Keratinocyte (primary cell): Measurements from ENCODE around the gene MYBPC2. TPM values are rescaled to one million over a fixed set of nuclear protein-coding genes. Genes with fewer than 3 reads are reported as not detected.

Experiments
- DNase-seq: peaks from one replicate; pipeline ENCODE4 v3.0.0-alpha.2; 2011; ENCODE audit warnings: low read depth, missing footprints, low spot score
- FAIRE-seq: peaks from 2 replicates; lab custom pipeline; 2011; peaks lifted over from hg19 to GRCh38; lab: Jason Lieb, UNC
- H2AFZ ChIP-seq: 2 replicates; pipeline ENCODE4 v1.6.0; 2012; ENCODE audit warnings: low read length, control low read depth, inconsistent platforms; ENCODE audit not compliant: control insufficient read depth
- H3K27ac ChIP-seq: 2 replicates; pipeline ENCODE4 v1.5.1; 2011; ENCODE audit warnings: low read length; ENCODE audit not compliant: control insufficient read depth, insufficient read depth
- H3K27me3 ChIP-seq: 3 replicates; pipeline ENCODE4 v1.6.0; 2011; ENCODE audit warnings: low read length; ENCODE audit not compliant: control insufficient read depth, insufficient read depth; ENCODE audit errors: extremely low read depth
- H3K36me3 ChIP-seq, 2 experiments: 2 replicates in 1 of 2; 3 replicates in 1 of 2; pipeline ENCODE4 v1.5.1; 2011; ENCODE audit warnings: low read length in 2 of 2, mild to moderate bottlenecking in 1 of 2; ENCODE audit not compliant: control insufficient read depth in 2 of 2, insufficient read depth in 2 of 2; ENCODE audit errors: extremely low read depth in 1 of 2
- H3K4me1 ChIP-seq: 3 replicates; pipeline ENCODE4 v1.5.1; 2011; ENCODE audit warnings: low read length; ENCODE audit not compliant: control insufficient read depth, insufficient read depth; ENCODE audit errors: extremely low read depth
- H3K4me2 ChIP-seq: 3 replicates; pipeline ENCODE4 v1.6.0; 2011; ENCODE audit warnings: low read depth, low read length; ENCODE audit not compliant: control insufficient read depth, insufficient read depth; ENCODE audit errors: extremely low read depth
- H3K4me3 ChIP-seq, 3 experiments: fragments of 200-600 bp in 1 of 3; sonication (generic) in 1 of 3; 2 replicates in 2 of 3; 3 replicates in 1 of 3; pipeline ENCODE4 v1.5.1; 2011 to 2016; ENCODE audit warnings: low read length in 3 of 3, mild to moderate bottlenecking in 3 of 3, control low read depth in 2 of 3, inconsistent platforms in 1 of 3, low read depth in 1 of 3, mixed read lengths in 1 of 3, mixed run types in 1 of 3, moderate library complexity in 1 of 3; ENCODE audit not compliant: control insufficient read depth in 2 of 3, insufficient read depth in 2 of 3; ENCODE audit errors: extremely low read depth in 1 of 3
- H3K79me2 ChIP-seq: 2 replicates; pipeline ENCODE4 v1.6.0; 2012; ENCODE audit warnings: low read length; ENCODE audit not compliant: control insufficient read depth, insufficient read depth
- H3K9ac ChIP-seq: 3 replicates; pipeline ENCODE4 v1.6.0; 2011; ENCODE audit warnings: low read length; ENCODE audit not compliant: control insufficient read depth, insufficient read depth; ENCODE audit errors: extremely low read depth
- H3K9me1 ChIP-seq: 3 replicates; pipeline ENCODE4 v1.6.0; 2011; ENCODE audit warnings: low read length; ENCODE audit not compliant: control insufficient read depth, insufficient read depth; ENCODE audit errors: extremely low read depth
- H3K9me3 ChIP-seq: 2 replicates; pipeline ENCODE4 v1.5.1; 2012; ENCODE audit warnings: low read depth, low read length; ENCODE audit not compliant: control insufficient read depth
- H4K20me1 ChIP-seq: 3 replicates; pipeline ENCODE4 v1.6.0; 2011; ENCODE audit warnings: low read length; ENCODE audit not compliant: control insufficient read depth, insufficient read depth; ENCODE audit errors: extremely low read depth
- EZH2 ChIP-seq: IDR thresholded peaks from one replicate; pipeline ENCODE4 v1.6.1; 2012; ENCODE audit warnings: inconsistent platforms, mild to moderate bottlenecking, low read length, moderate library complexity
- dilution Hi-C: fragments of 300-500 bp; cut with MboI; formaldehyde crosslinking; loops from one replicate; pipeline ENCODE4 v1.7.0; 2020; ENCODE audit warnings: low sequenced_read_pairs; ENCODE audit not compliant: extremely low pct_ligation_motif_present
- polyA plus RNA-seq, 5 experiments: library from polyadenylated mRNA; depleted of rRNA in 3 of 5; stranded (reverse) in 3 of 5; stranded (forward) in 1 of 5; unstranded in 1 of 5; fragments of >200 nt; gene quantifications; 1 replicate in 1 of 5; 2 replicates in 3 of 5; 3 replicates in 1 of 5; pipeline versions ENCODE4 v1.2.1 to v1.2.3, GENCODE V29; 2011 to 2012; ENCODE audit warnings: missing spikeins in 2 of 5, low read depth in 1 of 5, low replicate concordance in 1 of 5
- TF ChIP-seq, protein P1 (sequence below), 3 experiments: IDR thresholded peaks in 1 of 3; conservative IDR thresholded peaks in 1 of 3; optimal IDR thresholded peaks in 1 of 3; 2 replicates in 2 of 3; 3 replicates in 1 of 3; pipeline versions ENCODE3 to v1.5.1; 2011; ENCODE audit warnings: low read length in 3 of 3, mild to moderate bottlenecking in 3 of 3, moderate library complexity in 2 of 3, control low read depth in 1 of 3, inconsistent platforms in 1 of 3; ENCODE audit not compliant: insufficient read depth in 2 of 3; ENCODE audit errors: extremely low read depth in 1 of 3

The MYBPC2 gene
- polyA plus RNA-seq, 1 donor (not counting 4 experiments of a cell fraction or from before 2014, with no cell fraction given) = not detected

DNA sequence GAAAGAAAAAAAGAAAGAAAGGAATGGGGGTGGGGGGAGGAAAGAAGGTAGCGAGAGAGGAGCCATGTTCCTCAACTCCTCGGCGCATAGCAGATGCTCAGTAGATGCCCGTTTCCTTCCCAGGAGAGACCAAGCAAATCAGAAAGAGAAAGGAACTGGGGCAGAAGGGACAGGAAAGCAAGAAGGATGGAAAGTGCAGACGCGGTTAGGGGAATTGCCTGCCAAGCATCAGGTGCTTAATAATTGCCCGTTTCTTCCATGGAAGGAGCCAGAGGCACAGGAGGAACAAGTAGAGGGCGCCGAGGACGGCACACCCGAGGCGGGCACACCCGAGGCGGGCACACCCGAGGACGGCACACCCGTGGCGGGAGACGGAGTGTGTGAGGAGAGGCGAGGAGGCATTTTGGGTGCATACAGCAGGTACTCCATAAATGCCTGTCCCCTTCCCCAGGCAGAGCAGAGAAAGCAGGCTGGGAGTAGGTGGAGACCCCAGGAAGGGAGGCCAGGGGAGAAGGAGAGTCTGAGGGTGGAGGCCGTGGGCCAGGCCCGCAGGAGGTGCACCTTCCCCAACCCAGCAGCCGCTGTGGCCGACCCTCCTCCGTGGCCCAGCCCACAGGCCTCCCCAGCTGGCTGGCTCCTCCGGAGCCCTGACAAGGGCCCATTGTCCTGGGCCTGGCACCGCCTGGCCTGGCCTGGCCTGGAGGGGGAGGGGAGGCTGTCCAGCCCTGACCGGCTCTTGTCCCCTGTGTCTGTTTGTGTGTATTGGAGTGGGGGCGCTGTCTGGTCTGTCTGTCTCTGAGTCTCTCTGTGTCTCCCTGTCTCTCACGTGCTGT lies 63.7 kb downstream of the MYBPC2 start:
- H3K27ac ChIP-seq = no peak overlapping the region
- H2AFZ ChIP-seq = no peak overlapping the region
- H3K27me3 ChIP-seq = peaks cover 24% of the 10 kb centered on the region
- H3K9me1 ChIP-seq = no peaks in the 10 kb centered on the region
- no peaks in the 10 kb centered on the region for H3K4me1 ChIP-seq
- dilution Hi-C loops = no loop called here
- H3K79me2 ChIP-seq = no peaks in the 10 kb centered on the region
- no peak overlapping the region for H3K4me2 ChIP-seq
- no peaks in the 10 kb centered on the region for H4K20me1 ChIP-seq
- H3K9ac ChIP-seq = no peak overlapping the region
- FAIRE-seq (no peak), DNase-seq (no peak)
- no peaks in the 10 kb centered on the region for H3K9me3 ChIP-seq
- no peaks in the 10 kb centered on the region for H3K36me3 ChIP-seq
- no peak overlapping the region for H3K4me3 ChIP-seq
- TF ChIP-seq, protein P1, sequence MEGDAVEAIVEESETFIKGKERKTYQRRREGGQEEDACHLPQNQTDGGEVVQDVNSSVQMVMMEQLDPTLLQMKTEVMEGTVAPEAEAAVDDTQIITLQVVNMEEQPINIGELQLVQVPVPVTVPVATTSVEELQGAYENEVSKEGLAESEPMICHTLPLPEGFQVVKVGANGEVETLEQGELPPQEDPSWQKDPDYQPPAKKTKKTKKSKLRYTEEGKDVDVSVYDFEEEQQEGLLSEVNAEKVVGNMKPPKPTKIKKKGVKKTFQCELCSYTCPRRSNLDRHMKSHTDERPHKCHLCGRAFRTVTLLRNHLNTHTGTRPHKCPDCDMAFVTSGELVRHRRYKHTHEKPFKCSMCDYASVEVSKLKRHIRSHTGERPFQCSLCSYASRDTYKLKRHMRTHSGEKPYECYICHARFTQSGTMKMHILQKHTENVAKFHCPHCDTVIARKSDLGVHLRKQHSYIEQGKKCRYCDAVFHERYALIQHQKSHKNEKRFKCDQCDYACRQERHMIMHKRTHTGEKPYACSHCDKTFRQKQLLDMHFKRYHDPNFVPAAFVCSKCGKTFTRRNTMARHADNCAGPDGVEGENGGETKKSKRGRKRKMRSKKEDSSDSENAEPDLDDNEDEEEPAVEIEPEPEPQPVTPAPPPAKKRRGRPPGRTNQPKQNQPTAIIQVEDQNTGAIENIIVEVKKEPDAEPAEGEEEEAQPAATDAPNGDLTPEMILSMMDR (optimal IDR thresholded peaks at IDR 0.05 in 1 of 3, IDR thresholded peaks at IDR 0.05 in 1 of 3, conservative IDR thresholded peaks at IDR 0.05 in 1 of 3; ENCODE audit: extremely low read depth in 1 of 3, insufficient read depth in 2 of 3, low read length in 3 of 3) = no peak
- no peak for TF ChIP-seq EZH2

DNA sequence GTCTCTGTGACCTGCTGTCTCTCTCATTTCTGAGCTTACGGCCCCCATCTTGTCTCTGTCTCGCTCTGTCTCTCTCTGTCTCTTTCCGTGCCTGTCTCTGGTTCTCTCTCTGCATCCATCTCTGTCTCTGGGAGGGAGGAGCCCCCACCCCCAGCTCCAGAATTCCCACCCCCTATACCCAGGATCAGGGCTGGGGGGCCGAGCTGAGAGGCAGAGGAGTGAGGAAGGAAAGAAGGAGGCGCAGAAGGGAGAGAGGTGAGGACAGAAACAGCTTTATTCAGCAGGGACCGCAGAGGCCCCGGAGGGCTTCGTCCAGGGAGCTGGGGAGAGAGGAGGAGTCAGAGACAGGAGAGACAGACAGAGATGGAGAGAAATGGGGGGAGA lies 64.3 kb downstream of the MYBPC2 start:
- Histone ChIP-seq H4K20me1 (no peaks in the 10 kb centered on the region), H3K79me2 (no peaks in the 10 kb centered on the region), H3K27ac (no peak overlapping the region), H3K4me2 (no peak overlapping the region), H3K27me3 (peaks cover 18% of the 10 kb centered on the region), H3K36me3 (no peaks in the 10 kb centered on the region), H3K9me3 (no peaks in the 10 kb centered on the region), H3K4me3 (no peak overlapping the region), H3K9ac (no peak overlapping the region), H3K9me1 (no peaks in the 10 kb centered on the region), H2AFZ (no peak overlapping the region), H3K4me1 (no peaks in the 10 kb centered on the region)
- dilution Hi-C loops = no loop called here
- TF ChIP-seq EZH2 = no peak
- TF ChIP-seq, protein P1 (optimal IDR thresholded peaks at IDR 0.05 in 1 of 3, IDR thresholded peaks at IDR 0.05 in 1 of 3, conservative IDR thresholded peaks at IDR 0.05 in 1 of 3; ENCODE audit: extremely low read depth in 1 of 3, insufficient read depth in 2 of 3, low read length in 3 of 3) = no peak
- FAIRE-seq = no peak
- no peak for DNase-seq
